GM12878 (cell line): Measurements from ENCODE around the gene ADIG. TPM values are rescaled to one million over a fixed set of nuclear protein-coding genes. Genes with fewer than 3 reads are reported as not detected.

ENCODE experiments used
- ATAC-seq: fragments of 200-7000 bp; cut with Tn5 transposase; 3 replicates; pipeline ENCODE4 v1.9.1; 2020; ENCODE audit warnings: mild to moderate bottlenecking, moderate library complexity
- BruUV-seq: library from RNA; stranded (reverse); fragments of 400-500 nt; replicated peaks from 2 replicates; lab custom pipeline; 2021; lab: Mats Ljungman, UMichigan
- CTCF ChIA-PET: fragments of 300-600 bp; sonication (Branson Sonifier 250); formaldehyde crosslinking; extraction: SDS; loops from one replicate; lab custom pipeline; 2021; ENCODE audit warnings: inconsistent platforms; lab: Yijun Ruan, JAX
- POLR2A ChIA-PET: fragments of 350-600 bp; formaldehyde crosslinking; extraction: SDS; loops from one replicate; lab custom pipeline; 2021; ENCODE audit warnings: inconsistent platforms; lab: Charles Lee
- RAD21 ChIA-PET: fragments of 300-600 bp; sonication (Branson Sonifier 250); formaldehyde crosslinking; loops from one replicate; lab custom pipeline; 2023; ENCODE audit warnings: antibody characterized with exemption; ENCODE audit not compliant: unreplicated experiment; lab: Charles Lee
- SMC1A ChIA-PET: fragments of 300-600 bp; sonication (Branson Sonifier 250); formaldehyde crosslinking; loops from one replicate; lab custom pipeline; 2023; ENCODE audit not compliant: unreplicated experiment, uncharacterized antibody; lab: Charles Lee
- DNase-seq: peaks from one replicate; pipeline ENCODE4 v3.0.0-alpha.2; 2011; ENCODE audit warnings: low read depth, low spot score
- FAIRE-seq: peaks from 3 replicates; lab custom pipeline; 2011; peaks lifted over from hg19 to GRCh38; lab: Jason Lieb, UNC
- H2AFZ ChIP-seq: 2 replicates; pipeline ENCODE4 v1.6.0; 2011; ENCODE audit warnings: low read depth, low read length, control low read depth; ENCODE audit not compliant: control insufficient read depth
- H3K27ac ChIP-seq: 2 replicates; pipeline ENCODE4 v1.5.1; 2011; ENCODE audit warnings: control low read depth; ENCODE audit not compliant: control insufficient read depth, insufficient read depth
- H3K27me3 ChIP-seq, 2 experiments: replicated peaks in 1 of 2; 2 replicates each; pipeline versions ENCODE4 v1.6.0 to v1.6.1; 2011; ENCODE audit warnings: low read length in 1 of 2; ENCODE audit not compliant: control insufficient read depth in 2 of 2, insufficient read depth in 2 of 2
- H3K36me3 ChIP-seq, 2 experiments: 2 replicates each; pipeline ENCODE4 v1.5.1; 2011; ENCODE audit warnings: low read length in 1 of 2; ENCODE audit not compliant: control insufficient read depth in 2 of 2, insufficient read depth in 2 of 2
- H3K4me1 ChIP-seq: 2 replicates; pipeline ENCODE4 v1.6.1; 2011; ENCODE audit warnings: mild to moderate bottlenecking, low read length, moderate library complexity, mixed read lengths; ENCODE audit not compliant: control insufficient read depth, insufficient read depth
- H3K4me2 ChIP-seq: 2 replicates; pipeline ENCODE4 v1.6.0; 2011; ENCODE audit warnings: control low read depth; ENCODE audit not compliant: control insufficient read depth, insufficient read depth
- H3K4me3 ChIP-seq: fragments of 200-600 bp; sonication (generic); 2 replicates; pipeline ENCODE4 v1.5.1; 2016
- H3K79me2 ChIP-seq: 2 replicates; pipeline ENCODE4 v1.6.0; 2011; ENCODE audit warnings: low read length; ENCODE audit not compliant: control insufficient read depth, insufficient read depth
- H3K9ac ChIP-seq: 2 replicates; pipeline ENCODE4 v1.8.0; 2011; ENCODE audit warnings: low read length, control low read depth, mixed read lengths; ENCODE audit not compliant: control insufficient read depth, insufficient read depth
- H3K9me3 ChIP-seq: replicated peaks from 3 replicates; pipeline ENCODE4 v1.5.1; 2011; ENCODE audit warnings: mild to moderate bottlenecking, low read length; ENCODE audit not compliant: control insufficient read depth, insufficient read depth
- H4K20me1 ChIP-seq: 2 replicates; pipeline ENCODE4 v1.6.0; 2011; ENCODE audit not compliant: control insufficient read depth, insufficient read depth
- BMI1 ChIP-seq: fragments of 450-650 bp; IDR thresholded peaks from 2 replicates; pipeline ENCODE4 v1.6.1; 2016; ENCODE audit warnings: mild to moderate bottlenecking, moderate library complexity, borderline replicate concordance
- CBFB ChIP-seq: IDR thresholded peaks from 2 replicates; pipeline ENCODE4 v1.6.1; 2016; ENCODE audit warnings: antibody characterized with exemption, low read depth
- DPF2 ChIP-seq: fragments of 450-650 bp; IDR thresholded peaks from 2 replicates; pipeline ENCODE4 v1.6.1; 2017; ENCODE audit warnings: mild to moderate bottlenecking
- ELK1 ChIP-seq: IDR thresholded peaks from 2 replicates; pipeline ENCODE4 v1.6.1; 2012; ENCODE audit warnings: low read depth, low read length, improper control_type of control experiment
- ESRRA ChIP-seq: IDR thresholded peaks from 2 replicates; pipeline ENCODE4 v1.6.1; 2012; ENCODE audit warnings: mild to moderate bottlenecking, low read length, improper control_type of control experiment
- EZH2 ChIP-seq: IDR thresholded peaks from 2 replicates; pipeline ENCODE4 v1.6.1; 2012; ENCODE audit warnings: low read depth, mild to moderate bottlenecking, control low read depth, inconsistent platforms, low read length, borderline replicate concordance; ENCODE audit not compliant: control insufficient read depth
- HCFC1 ChIP-seq: fragments of 150-350 bp; IDR thresholded peaks from 2 replicates; pipeline ENCODE4 v1.6.1; 2014; ENCODE audit warnings: low read length
- HDGF ChIP-seq: fragments of 450-650 bp; IDR thresholded peaks from 2 replicates; pipeline ENCODE4 v1.6.1; 2016; ENCODE audit warnings: antibody characterized with exemption
- IRF4 ChIP-seq: IDR thresholded peaks from 2 replicates; pipeline ENCODE4 v1.6.1; 2011; ENCODE audit warnings: low read depth, low read length
- KAT2A ChIP-seq: conservative IDR thresholded peaks from 2 replicates; pipeline ENCODE4 v1.6.1; 2011; ENCODE audit warnings: low read depth, low read length; ENCODE audit not compliant: control insufficient read depth
- NFYB ChIP-seq: IDR thresholded peaks from 2 replicates; pipeline ENCODE4 v1.6.1; 2011; ENCODE audit warnings: low read depth, mild to moderate bottlenecking, low read length, improper control_type of control experiment, moderate library complexity; ENCODE audit not compliant: insufficient read depth
- NR2F1 ChIP-seq: fragments of 450-650 bp; conservative IDR thresholded peaks from 2 replicates; pipeline ENCODE4 v1.6.1; 2017; ENCODE audit warnings: mild to moderate bottlenecking
- PAX8 ChIP-seq: fragments of 450-650 bp; IDR thresholded peaks from 2 replicates; pipeline ENCODE4 v1.6.1; 2017; ENCODE audit warnings: mild to moderate bottlenecking, moderate library complexity
- POLR2AphosphoS2 ChIP-seq: IDR thresholded peaks from 2 replicates; pipeline ENCODE4 v1.6.1; 2011; ENCODE audit warnings: low read depth, mild to moderate bottlenecking, low read length, improper control_type of control experiment, moderate library complexity
- RAD21 ChIP-seq: IDR thresholded peaks from 2 replicates; pipeline ENCODE4 v1.6.1; 2011; ENCODE audit warnings: mild to moderate bottlenecking, low read depth, low read length, moderate library complexity; ENCODE audit not compliant: insufficient read depth
- USF1 ChIP-seq: IDR thresholded peaks from 2 replicates; pipeline ENCODE4 v1.6.1; 2011; ENCODE audit warnings: borderline replicate concordance, low read depth, mild to moderate bottlenecking, moderate library complexity, mixed read lengths, low read length; ENCODE audit not compliant: insufficient read depth; ENCODE audit errors: extremely low read length
- WGBS: methylation state at CpG from one replicate; pipeline ENCODE4 v1.1.6; 2016; ENCODE audit warnings: low lambda C conversion rate; ENCODE audit not compliant: insufficient replicate concordance, insufficient coverage; ENCODE audit errors: missing lambda C conversion rate; 5-methylcytosine and 5-hydroxymethylcytosine counted together
- in situ Hi-C: fragments of 300-500 bp; cut with MboI; formaldehyde crosslinking; loops from 9 replicates; pipeline ENCODE4 v1.14.3; 2018; ENCODE audit warnings: mixed read lengths
- intact Hi-C: fragments of 100-400 bp; cut with micrococcal nuclease; formaldehyde crosslinking; loops from one replicate; pipeline ENCODE4 v1.14.2; 2022; ENCODE audit not compliant: unreplicated experiment
- polyA plus RNA-seq, 11 experiments: library from polyadenylated mRNA; depleted of rRNA in 4 of 11; unstranded in 6 of 11; stranded (reverse) in 5 of 11; fragments of >200 nt; fragmentation: Nextera tagmentation in 4 of 11; fragmentation: Illumina TruSeq in 1 of 11; extraction: Ambion mirVana in 4 of 11; extraction: Trizol in 1 of 11; gene quantifications; 1 replicate in 1 of 11; 2 replicates in 10 of 11; pipeline versions ENCODE4 v1.2.1 to v1.2.3, GENCODE V29; 2011 to 2016; ENCODE audit warnings: inconsistent platforms in 2 of 11, missing spikeins in 2 of 11, low read depth in 1 of 11
- total RNA-seq, 4 experiments: library from RNA; depleted of rRNA in 3 of 4; stranded (reverse); fragments of >200 nt in 3 of 4; fragmentation: Illumina TruSeq in 1 of 4; extraction: Trizol in 1 of 4; gene quantifications; 2 replicates each; pipeline versions ENCODE4 v1.2.1 to v1.2.3, GENCODE V29; 2013 to 2021

ADIG gene
- total and polyA plus RNA-seq, 10 of the 15 experiments (the other 5 are each of a cell fraction or from before 2014, with no cell fraction given), result not detected

GRCh38 chr20:38558596-38559360 lies 22.2 kb upstream of the ADIG start (continued):
- TF ChIP-seq RAD21 (no peak), HDGF (no peak), BMI1 (no peak), IRF4 (no peak)

- ChIA-PET POLR2A (interaction anchor here (0.7 kb wide), 1 partner anchor 499 kb away, joined by 3 read pairs; no protein-coding TSS in a partner anchor), RAD21 (no interaction called here), CTCF (interaction anchor here (0.6 to 0.7 kb wide), 2 partner anchors 191 to 522 kb away, joined by 3 to 4 read pairs; no protein-coding TSS in a partner anchor), SMC1A (interaction anchor here (0.7 kb wide), 2 partner anchors 13 to 16 kb away, joined by 3 read pairs; no protein-coding TSS in a partner anchor)
- Histone ChIP-seq H3K27ac (no peak overlapping the region), H2AFZ (no peak overlapping the region), H3K79me2 (no peaks in the 10 kb centered on the region), H3K9ac (no peak overlapping the region), H3K27me3 (no peaks in the 10 kb centered on the region), H3K9me3 (no peaks in the 10 kb centered on the region), H3K4me1 (no peaks in the 10 kb centered on the region), H3K4me2 (no peak overlapping the region), H3K36me3 (peaks cover 0 to 14% of the 10 kb centered on the region in 2 experiments), H4K20me1 (no peaks in the 10 kb centered on the region), H3K4me3 (no peak overlapping the region)
- in situ Hi-C loops (no loop called here), intact Hi-C loops (no loop called here)
- FAIRE-seq, result no peak
- DNase-seq, result no peak
- 78% methylated on average over 3 of the region's 3 CpGs for WGBS
- BruUV-seq, result no TSS peak
- no peak for ATAC-seq
- TF ChIP-seq IRF4 (no peak), ELK1 (no peak), KAT2A (no peak), NFYB (no peak), DPF2 (no peak), ESRRA (no peak), USF1 (no peak), EZH2 (no peak), PAX8 (no peak), POLR2AphosphoS2 (no peak), CBFB (no peak), NR2F1 (no peak), HCFC1 (no peak)
These were observed 21.2 kb upstream of the ADIG start for GRCh38 chr20:38559764-38560163.
